Limb (tissue), 2 donors: ENCODE data around the gene AGAP1.
"Not testable (repeated sequence)": the region's sequence is repeated elsewhere in the genome, so short reads cannot be mapped to it uniquely, and the experiment has no call there.

Experiments used
- DNase-seq, 2 donors: peaks; one replicate each; pipeline ENCODE4 v3.0.0-alpha.2; 2016; ENCODE audit errors: extremely low spot score in 2 of 2

The AGAP1 gene

GRCh38 chr2:236085211-236085610 is 591.4 kb downstream of the AGAP1 start:
- no peak for DNase-seq

GRCh38 chr2:236085647-236086046 is 591.8 kb downstream of the AGAP1 start:
- DNase-seq: no peak

GRCh38 chr2:236086403-236086970 is 592.6 kb downstream of the AGAP1 start:
- no peak for DNase-seq

GRCh38 chr2:236086971-236087465 is 593.2 kb downstream of the AGAP1 start:
- DNase-seq: no peak

GRCh38 chr2:236088368-236089057 is 594.7 kb downstream of the AGAP1 start:
- DNase-seq: no peak

- DNase-seq: no peak
Measured at GRCh38 chr2:236089271-236090026, 595.6 kb downstream of the AGAP1 start.

- DNase-seq: no peak
Measured at GRCh38 chr2:236090027-236090382, 596.2 kb downstream of the AGAP1 start.

- not testable (repeated sequence) for DNase-seq
Measured at GRCh38 chr2:236090826-236091225, 597.0 kb downstream of the AGAP1 start.

GRCh38 chr2:236092714-236093113 is 598.9 kb downstream of the AGAP1 start:
- DNase-seq: no peak

GRCh38 chr2:236093134-236093533 is 599.3 kb downstream of the AGAP1 start:
- DNase-seq: no peak

GRCh38 chr2:236095504-236095903 is 601.7 kb downstream of the AGAP1 start:
- no peak for DNase-seq

GRCh38 chr2:236101311-236101950 is 607.6 kb downstream of the AGAP1 start:
- DNase-seq: no peak

GRCh38 chr2:236102971-236103370 is 609.1 kb downstream of the AGAP1 start:
- no peak for DNase-seq

- no peak for DNase-seq
Measured at GRCh38 chr2:236103981-236104380, 610.1 kb downstream of the AGAP1 start.

GRCh38 chr2:236105955-236106607 is 612.2 kb downstream of the AGAP1 start:
- no peak for DNase-seq

GRCh38 chr2:236106761-236107160 is 612.9 kb downstream of the AGAP1 start:
- DNase-seq: no peak

GRCh38 chr2:236107536-236107935 is 613.7 kb downstream of the AGAP1 start:
- no peak for DNase-seq

- peak in 1 of 2 donors; percentile 46 for DNase-seq
Measured at GRCh38 chr2:236107942-236108625, 614.2 kb downstream of the AGAP1 start.

GRCh38 chr2:236109061-236109460 is 615.2 kb downstream of the AGAP1 start:
- no peak for DNase-seq

- DNase-seq: no peak
Measured at GRCh38 chr2:236109473-236109872, 615.6 kb downstream of the AGAP1 start.

GRCh38 chr2:236112466-236112865 is 618.6 kb downstream of the AGAP1 start:
- no peak for DNase-seq
